ENCODE results near the gene FXYD6. TPM values are rescaled to one million over a fixed set of nuclear protein-coding genes. Genes with fewer than 3 reads are reported as not detected.

Gene FXYD6
- total and polyA plus RNA-seq, 2 donors (not counting 1 experiment from before 2014, with no cell fraction given): not detected

DNA sequence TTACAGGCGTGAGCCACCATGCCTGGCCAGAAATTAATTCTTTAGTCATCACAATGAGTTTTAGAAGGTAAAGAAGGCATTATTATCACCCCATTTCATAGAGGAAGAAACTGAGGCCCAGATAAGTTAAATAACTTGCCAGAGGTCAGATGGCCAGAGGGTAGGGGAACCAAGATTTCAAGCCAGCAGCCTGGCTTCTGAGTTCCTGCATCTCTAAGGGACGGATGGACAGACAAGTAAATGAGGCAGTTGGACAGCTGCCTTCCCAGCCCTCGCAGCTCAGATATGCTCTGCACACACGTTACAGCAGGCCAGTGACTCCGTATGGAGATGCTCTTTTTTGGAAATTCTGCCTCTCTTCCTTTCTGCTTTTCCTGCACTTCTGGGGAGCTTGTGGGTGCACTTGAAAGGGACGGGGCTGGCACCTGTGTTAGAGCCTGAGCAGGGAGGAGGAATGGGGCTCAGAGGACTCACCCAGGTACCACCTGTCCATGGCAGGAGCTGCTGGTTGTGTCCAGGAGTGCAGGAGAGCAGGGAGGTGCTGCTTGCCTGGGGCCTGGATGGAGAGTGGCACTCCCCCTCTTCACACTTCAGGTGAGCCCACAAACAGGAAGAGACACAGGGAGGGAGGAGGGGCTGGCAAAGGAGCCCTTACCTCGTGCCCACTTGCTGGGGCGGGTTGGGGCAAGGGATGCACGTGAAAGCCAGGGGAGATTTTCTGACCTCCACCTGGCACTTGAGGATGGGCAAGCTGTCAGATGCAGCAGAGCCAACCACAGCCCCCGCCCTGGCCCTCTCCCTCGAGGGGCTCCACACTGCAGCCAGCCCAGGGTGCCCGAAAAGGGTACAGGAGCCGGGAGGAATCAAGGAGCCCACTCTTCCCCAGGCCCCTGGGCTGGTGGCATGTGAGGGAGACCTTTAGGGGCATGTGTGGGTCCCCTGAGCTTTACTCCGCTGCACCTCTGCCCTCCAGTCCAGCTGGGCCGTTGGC is 48.6 kb downstream of the FXYD6 start:
- ATAC-seq (ENCODE audit: low read depth): peak; percentile 36
- intact Hi-C loops (cut with micrococcal nuclease): loop anchor here (1.0 kb wide), 1 partner anchor 13 kb away; no protein-coding TSS in a partner anchor
- no peak overlapping the region for H3K4me3 ChIP-seq (ENCODE audit: control extremely low read depth in 1 of 5, extremely low read depth in 1 of 5, insufficient read depth in 1 of 5, low read depth in 2 of 5, low read length in 4 of 5)
- Mint-ChIP-seq H3K4me3 (peak overlapping the region; percentile 73), H3K27me3 (peaks cover 35% of the 10 kb centered on the region), H3K9me3 (ENCODE audit: insufficient read depth) (no peaks in the 10 kb centered on the region), H3K27ac (peak overlapping the region; percentile 78), H3K4me1 (peaks cover 42% of the 10 kb centered on the region)
- H2AFZ ChIP-seq (ENCODE audit: insufficient read depth, low read depth, low read length, poor library complexity, severe bottlenecking): peak overlapping the region; percentile 37
- POLR2A ChIA-PET: interaction anchor here (0.8 to 1.7 kb wide), 4 partner anchors 10 to 182 kb away, joined by 3 to 4 read pairs (median 3); no protein-coding TSS in a partner anchor
- CTCF ChIA-PET: interaction anchor here (1.2 to 15.4 kb wide), 7 partner anchors 11 to 226 kb away, joined by 6 to 462 read pairs (median 23); no protein-coding TSS in a partner anchor
- peak; percentile 64 for DNase-seq
- 58% methylated on average over 12 of the region's 15 CpGs for WGBS (ENCODE audit: insufficient coverage)
- H3K9ac ChIP-seq (ENCODE audit: low read length): no peak overlapping the region
- H3K4me2 ChIP-seq (replicated peaks; ENCODE audit: low read depth, low read length, poor library complexity, severe bottlenecking): peak overlapping the region; percentile 60
- peaks cover 0 to 55% (median 9%) of the 10 kb centered on the region in 4 experiments for H3K27me3 ChIP-seq (replicated peaks in 1 of 4; ENCODE audit: control extremely low read depth in 1 of 4, control insufficient read depth in 3 of 4, insufficient read depth in 4 of 4, low read length in 3 of 4)
- TF ChIP-seq EZH2 (IDR thresholded peaks at IDR 0.05; ENCODE audit: borderline replicate concordance, insufficient read depth, low read depth, low read length, poor library complexity, severe bottlenecking): no peak
- TF ChIP-seq, protein P1, sequence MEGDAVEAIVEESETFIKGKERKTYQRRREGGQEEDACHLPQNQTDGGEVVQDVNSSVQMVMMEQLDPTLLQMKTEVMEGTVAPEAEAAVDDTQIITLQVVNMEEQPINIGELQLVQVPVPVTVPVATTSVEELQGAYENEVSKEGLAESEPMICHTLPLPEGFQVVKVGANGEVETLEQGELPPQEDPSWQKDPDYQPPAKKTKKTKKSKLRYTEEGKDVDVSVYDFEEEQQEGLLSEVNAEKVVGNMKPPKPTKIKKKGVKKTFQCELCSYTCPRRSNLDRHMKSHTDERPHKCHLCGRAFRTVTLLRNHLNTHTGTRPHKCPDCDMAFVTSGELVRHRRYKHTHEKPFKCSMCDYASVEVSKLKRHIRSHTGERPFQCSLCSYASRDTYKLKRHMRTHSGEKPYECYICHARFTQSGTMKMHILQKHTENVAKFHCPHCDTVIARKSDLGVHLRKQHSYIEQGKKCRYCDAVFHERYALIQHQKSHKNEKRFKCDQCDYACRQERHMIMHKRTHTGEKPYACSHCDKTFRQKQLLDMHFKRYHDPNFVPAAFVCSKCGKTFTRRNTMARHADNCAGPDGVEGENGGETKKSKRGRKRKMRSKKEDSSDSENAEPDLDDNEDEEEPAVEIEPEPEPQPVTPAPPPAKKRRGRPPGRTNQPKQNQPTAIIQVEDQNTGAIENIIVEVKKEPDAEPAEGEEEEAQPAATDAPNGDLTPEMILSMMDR (IDR thresholded peaks at IDR 0.05): no peak
- H3K36me3 ChIP-seq (replicated peaks in 1 of 2; ENCODE audit: control extremely low read depth in 1 of 2, control insufficient read depth in 1 of 2, extremely low read depth in 1 of 2, insufficient read depth in 2 of 2, low read length in 1 of 2): no peaks in the 10 kb centered on the region
- no peaks in the 10 kb centered on the region for H3K79me2 ChIP-seq (ENCODE audit: control insufficient read depth, insufficient read depth, low read length)
- no peak overlapping the region for H3K27ac ChIP-seq (ENCODE audit: low read length in 2 of 2)
- peaks cover 0 to 5% (median 0%) of the 10 kb centered on the region in 3 donors for H3K9me3 ChIP-seq (ENCODE audit: control extremely low read depth in 1 of 3, control insufficient read depth in 2 of 3, insufficient read depth in 1 of 3, low read length in 2 of 3)
- peaks cover 37 to 41% of the 10 kb centered on the region in 2 donors for H3K4me1 ChIP-seq (ENCODE audit: control insufficient read depth in 2 of 2, insufficient read depth in 2 of 2, low read length in 2 of 2)
- no peaks in the 10 kb centered on the region for H4K20me1 ChIP-seq (ENCODE audit: control insufficient read depth, insufficient read depth, low read length, poor library complexity, severe bottlenecking)

Measured in B cell (primary cell).